Measurements from ENCODE around the gene AOC1. TPM values are rescaled to one million over a fixed set of nuclear protein-coding genes. Genes with fewer than 3 reads are reported as not detected.
"Not testable (repeated sequence)": the region's sequence is repeated elsewhere in the genome, so short reads cannot be mapped to it uniquely, and the experiment has no call there.

Gene AOC1
- total and polyA plus RNA-seq, 7 donors = 0.08 to 0.25 TPM; not detected in 5

DNA sequence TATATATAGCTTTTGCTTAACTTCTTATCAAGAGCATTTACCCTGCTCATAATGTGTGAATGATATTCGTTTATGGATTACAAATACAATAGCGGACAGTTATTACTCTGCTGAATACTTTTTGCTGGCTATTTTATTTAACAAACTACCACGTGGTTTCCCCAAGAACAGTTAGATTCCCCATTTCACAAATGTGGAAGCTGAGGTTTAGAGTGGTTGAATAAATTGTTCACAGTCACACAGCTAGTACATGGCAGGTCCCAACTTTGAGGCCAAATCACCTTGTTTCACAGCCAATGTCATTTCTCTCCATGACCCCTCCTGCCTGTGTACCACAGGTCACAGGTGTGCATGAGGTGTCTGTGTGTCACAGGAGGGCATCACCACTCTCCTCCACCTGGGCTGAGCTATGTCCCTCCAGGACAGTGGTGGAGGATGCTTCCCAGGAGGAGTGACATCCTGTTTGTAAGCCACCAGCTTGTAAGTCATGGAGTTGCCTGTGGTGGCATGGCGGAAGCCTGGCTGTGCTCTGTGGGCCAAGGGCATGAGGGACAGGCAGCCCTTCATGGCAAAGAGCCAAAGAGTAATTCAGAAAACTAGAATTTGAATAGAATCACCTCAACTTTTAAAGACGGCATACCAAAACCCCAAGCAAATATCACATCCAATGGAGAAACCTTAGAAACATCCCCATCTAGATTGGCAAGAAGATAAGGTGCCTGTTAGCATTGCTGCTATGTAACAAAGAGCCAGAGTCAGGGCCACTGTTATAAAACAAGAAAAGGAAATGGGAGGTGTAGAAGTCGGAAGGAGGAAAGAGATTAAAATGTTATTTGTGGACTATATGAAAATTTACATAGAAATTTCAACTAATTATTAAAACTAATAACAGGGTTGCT is 51.9 kb downstream of the AOC1 start:
- Histone ChIP-seq H3K4me1 (no peaks in the 10 kb centered on the region), H3K27ac (no peak overlapping the region), H3K36me3 (ENCODE audit: insufficient read depth in 1 of 2, low read depth in 1 of 2) (no peaks in the 10 kb centered on the region), H3K27me3 (ENCODE audit: insufficient read depth in 3 of 3, low read length in 2 of 3) (peaks cover 0 to 58% (median 5%) of the 10 kb centered on the region in 3 donors), H3K4me3 (no peak overlapping the region), H3K9me3 (no peaks in the 10 kb centered on the region)
- no peak for ATAC-seq
- 60 to 64% (median 63%) methylated on average over 6 of the region's 6 CpGs for WGBS, 3 donors
- DNase-seq = no peak
- TF ChIP-seq, protein P1, sequence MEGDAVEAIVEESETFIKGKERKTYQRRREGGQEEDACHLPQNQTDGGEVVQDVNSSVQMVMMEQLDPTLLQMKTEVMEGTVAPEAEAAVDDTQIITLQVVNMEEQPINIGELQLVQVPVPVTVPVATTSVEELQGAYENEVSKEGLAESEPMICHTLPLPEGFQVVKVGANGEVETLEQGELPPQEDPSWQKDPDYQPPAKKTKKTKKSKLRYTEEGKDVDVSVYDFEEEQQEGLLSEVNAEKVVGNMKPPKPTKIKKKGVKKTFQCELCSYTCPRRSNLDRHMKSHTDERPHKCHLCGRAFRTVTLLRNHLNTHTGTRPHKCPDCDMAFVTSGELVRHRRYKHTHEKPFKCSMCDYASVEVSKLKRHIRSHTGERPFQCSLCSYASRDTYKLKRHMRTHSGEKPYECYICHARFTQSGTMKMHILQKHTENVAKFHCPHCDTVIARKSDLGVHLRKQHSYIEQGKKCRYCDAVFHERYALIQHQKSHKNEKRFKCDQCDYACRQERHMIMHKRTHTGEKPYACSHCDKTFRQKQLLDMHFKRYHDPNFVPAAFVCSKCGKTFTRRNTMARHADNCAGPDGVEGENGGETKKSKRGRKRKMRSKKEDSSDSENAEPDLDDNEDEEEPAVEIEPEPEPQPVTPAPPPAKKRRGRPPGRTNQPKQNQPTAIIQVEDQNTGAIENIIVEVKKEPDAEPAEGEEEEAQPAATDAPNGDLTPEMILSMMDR (IDR thresholded peaks at IDR 0.05) = no peak
- intact Hi-C loops (cut with DNase I) = no loop called here

DNA sequence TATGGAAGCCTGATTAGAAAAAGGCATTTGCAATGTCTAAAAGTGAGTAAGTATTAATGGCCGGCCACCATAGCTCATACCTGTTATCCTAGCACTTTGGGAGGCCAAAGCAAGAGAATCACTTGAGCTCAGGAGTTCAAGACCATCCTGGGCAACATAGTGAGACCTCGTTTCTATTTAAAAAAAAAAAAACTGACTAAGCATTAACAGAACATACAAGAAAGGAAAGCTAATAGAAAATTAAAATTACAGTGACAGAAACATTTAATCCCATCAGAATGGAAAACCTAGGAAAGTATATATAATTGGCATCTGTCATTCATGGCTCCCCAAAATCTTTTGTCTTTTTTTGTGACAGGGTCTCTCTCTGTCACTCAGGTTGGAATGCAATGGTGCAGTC is 55.9 kb downstream of the AOC1 start:
- Histone ChIP-seq H3K27ac (no peak overlapping the region), H3K4me3 (no peak overlapping the region), H3K9me3 (no peaks in the 10 kb centered on the region), H3K36me3 (ENCODE audit: insufficient read depth in 1 of 2, low read depth in 1 of 2) (no peaks in the 10 kb centered on the region), H3K4me1 (no peaks in the 10 kb centered on the region), H3K27me3 (ENCODE audit: insufficient read depth in 3 of 3, low read length in 2 of 3) (peaks cover 0 to 40% (median 5%) of the 10 kb centered on the region in 3 donors)
- TF ChIP-seq, protein P1 (IDR thresholded peaks at IDR 0.05) = no peak
- 83 to 87% (median 84%) methylated on average over 2 of the region's 2 CpGs for whole genome bisulfite sequencing, 3 donors
- intact Hi-C loops (cut with DNase I) = no loop called here
- DNase-seq = no peak
- ATAC-seq = no peak

DNA sequence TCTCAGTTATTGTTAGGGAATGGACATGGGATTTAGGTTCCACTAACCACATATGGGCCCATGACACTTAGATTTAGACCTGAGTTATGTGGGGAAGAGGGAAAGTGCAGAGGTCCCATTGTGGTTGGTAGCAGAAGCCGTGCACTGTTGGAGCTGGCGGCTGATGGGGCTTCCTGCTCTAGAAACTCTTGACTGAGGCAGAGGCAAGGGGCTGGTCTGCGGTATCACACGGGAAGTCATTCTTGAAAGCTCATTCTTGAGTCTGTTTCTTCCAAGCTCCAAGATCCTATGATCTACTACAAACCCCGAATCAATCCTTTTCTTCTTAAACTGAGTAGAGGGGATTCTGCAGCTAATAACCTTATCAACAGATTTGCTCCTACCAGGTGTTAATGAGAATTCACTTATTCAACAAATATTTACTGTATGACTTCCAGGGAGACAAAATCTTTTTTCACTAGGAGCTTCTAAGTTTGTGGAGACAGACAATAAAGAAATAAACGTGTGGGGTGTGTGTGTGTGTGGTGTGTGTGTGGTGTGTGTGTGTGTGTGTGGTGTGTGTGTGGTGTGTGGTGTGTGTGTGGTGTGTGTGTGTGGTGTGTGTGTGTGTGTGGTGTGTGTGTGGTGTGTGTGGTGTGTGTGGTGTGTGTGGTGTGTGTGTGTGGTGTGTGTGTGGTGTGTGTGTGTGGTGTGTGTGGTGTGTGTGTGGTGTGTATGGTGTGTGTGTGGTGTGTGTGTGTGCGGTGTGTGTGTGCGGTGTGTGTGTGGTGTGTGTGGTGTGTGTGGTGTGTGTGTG is 57.1 kb downstream of the AOC1 start:
- Histone ChIP-seq H3K9me3 (no peaks in the 10 kb centered on the region), H3K36me3 (ENCODE audit: insufficient read depth in 1 of 2, low read depth in 1 of 2) (no peaks in the 10 kb centered on the region), H3K4me1 (no peaks in the 10 kb centered on the region), H3K27ac (no peak overlapping the region), H3K27me3 (ENCODE audit: insufficient read depth in 3 of 3, low read length in 2 of 3) (peaks cover 0 to 30% (median 3%) of the 10 kb centered on the region in 3 donors), H3K4me3 (no peak overlapping the region)
- intact Hi-C loops (cut with DNase I) = no loop called here
- ATAC-seq (no peak), DNase-seq (no peak)
- WGBS, 3 donors = 74 to 79% (median 78%) methylated on average over 8 of the region's 8 CpGs
- TF ChIP-seq, protein P1 (IDR thresholded peaks at IDR 0.05) = no peak

DNA sequence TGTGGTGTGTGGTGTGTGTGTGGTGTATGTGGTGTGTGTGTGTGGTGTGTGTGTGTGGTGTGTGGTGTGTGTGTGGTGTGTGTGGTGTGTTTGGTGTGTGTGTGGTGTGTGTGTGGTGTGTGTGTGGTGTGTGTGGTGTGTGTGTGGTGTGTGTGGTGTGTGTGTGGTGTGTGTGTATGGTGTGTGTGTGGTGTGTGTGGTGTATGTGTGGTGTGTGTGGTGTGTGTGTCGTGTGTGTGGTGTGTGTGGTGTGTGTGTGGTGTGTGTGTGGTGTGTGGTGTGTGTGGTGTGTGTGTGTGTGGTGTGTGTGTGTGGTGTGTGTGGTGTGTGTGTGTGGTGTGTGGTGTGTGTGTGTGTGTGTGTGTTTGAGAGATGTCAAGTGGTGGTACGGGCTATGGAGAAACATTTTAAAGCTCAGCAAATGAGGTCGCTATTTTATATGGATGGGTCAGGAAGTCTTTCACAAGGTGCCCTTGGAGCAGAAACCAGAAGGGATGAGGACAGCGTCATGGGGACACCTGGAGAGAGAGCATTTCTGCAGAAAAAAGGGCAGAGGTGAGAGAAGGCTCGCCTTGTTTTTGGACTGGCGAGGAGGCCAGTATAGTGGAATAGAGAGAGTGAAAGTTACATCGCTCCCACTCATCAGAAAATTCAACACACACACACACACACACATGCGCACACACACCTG is 58.1 kb downstream of the AOC1 start:
- H3K4me1 ChIP-seq; H3K27ac ChIP-seq; H3K9me3 ChIP-seq; H3K36me3 ChIP-seq (ENCODE audit: insufficient read depth in 1 of 2, low read depth in 1 of 2); intact Hi-C loops (cut with DNase I); H3K4me3 ChIP-seq; DNase-seq; ATAC-seq: not testable (repeated sequence)
- 69 to 76% (median 73%) methylated on average over 7 to 8 of the region's 8 CpGs for WGBS, 3 donors
- peaks cover 0 to 30% (median 3%) of the 10 kb centered on the region in 3 donors for H3K27me3 ChIP-seq (ENCODE audit: insufficient read depth in 3 of 3, low read length in 2 of 3)

All from psoas muscle (tissue), 8 donors.